GM21717 (cell line): ENCODE data around the gene MICU1.
"Not testable (repeated sequence)": the region's sequence is repeated elsewhere in the genome, so short reads cannot be mapped to it uniquely, and the experiment has no call there.

Experiments
- ATAC-seq: cut with Tn5 transposase; IDR thresholded peaks from one replicate; pipeline ENCODE4 v1.9.1; 2021; ENCODE audit warnings: mild to moderate bottlenecking, moderate library complexity; ENCODE audit not compliant: unreplicated experiment

MICU1 gene

DNA sequence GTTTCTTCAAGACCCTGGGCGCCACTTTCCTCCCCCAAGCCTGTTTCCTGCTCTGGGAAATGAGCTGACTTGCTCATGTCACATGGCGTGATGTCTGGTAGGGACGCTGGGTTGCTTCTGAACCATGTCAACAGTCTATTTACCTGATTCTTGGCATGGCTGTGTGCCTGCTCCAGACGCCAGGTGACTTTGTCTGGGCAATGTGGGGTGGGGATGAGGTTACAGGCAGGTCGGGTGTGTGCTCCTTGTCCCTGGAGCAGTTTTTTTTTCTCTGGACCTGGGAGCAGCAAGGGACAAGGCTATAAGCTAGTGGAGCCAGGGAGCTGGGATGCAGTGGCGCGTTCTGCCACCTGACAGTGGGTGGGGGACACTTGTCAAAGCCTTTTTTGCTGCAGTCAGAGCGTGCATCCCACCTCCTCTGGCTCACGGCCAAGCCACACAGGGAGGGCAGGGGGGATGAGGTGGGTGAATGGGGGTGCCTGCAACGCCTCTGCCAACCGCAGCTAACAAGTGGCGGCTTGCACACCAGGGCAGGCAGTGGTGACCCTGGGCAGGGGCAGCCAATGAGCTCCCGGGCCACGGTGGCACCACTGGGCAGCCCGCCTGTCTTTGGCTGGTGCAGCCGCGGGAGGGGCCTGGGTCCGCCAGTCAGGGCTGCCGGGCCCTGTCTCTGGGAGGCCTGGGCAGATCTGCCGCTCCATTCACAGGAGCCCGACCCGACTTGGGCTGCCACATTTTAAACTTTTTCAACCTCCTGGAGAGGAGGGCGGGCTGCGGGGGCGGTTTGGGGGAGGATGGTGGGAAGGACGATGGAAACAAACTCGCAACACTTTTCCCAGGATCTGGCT lies 294.1 kb downstream of the MICU1 start:
- peak; percentile 39 for ATAC-seq

- ATAC-seq: no peak
Measured at GRCh38 chr10:72330069-72330426, 295.8 kb downstream of the MICU1 start.

- ATAC-seq: no peak
Measured at GRCh38 chr10:72329290-72330068, 296.4 kb downstream of the MICU1 start.

DNA sequence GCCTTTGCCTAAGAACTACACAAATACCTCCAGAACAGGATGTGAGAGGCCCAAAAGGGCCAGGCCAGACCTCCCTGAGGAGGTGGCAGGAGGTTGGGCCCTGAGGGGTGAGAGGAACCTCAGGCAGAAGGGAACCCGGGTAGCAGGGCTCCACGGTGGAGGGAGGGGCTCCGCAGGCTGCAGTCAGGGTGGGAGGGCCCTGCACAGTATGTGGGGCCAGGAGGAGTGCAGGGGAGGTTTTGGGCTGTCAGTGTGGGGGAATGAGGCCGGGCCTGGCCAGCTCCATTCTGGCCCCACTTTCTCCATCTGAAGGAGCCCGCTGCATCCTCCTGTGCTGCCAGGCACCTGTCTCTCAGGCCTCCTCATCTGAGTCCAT lies 297.1 kb downstream of the MICU1 start:
- no peak for ATAC-seq

DNA sequence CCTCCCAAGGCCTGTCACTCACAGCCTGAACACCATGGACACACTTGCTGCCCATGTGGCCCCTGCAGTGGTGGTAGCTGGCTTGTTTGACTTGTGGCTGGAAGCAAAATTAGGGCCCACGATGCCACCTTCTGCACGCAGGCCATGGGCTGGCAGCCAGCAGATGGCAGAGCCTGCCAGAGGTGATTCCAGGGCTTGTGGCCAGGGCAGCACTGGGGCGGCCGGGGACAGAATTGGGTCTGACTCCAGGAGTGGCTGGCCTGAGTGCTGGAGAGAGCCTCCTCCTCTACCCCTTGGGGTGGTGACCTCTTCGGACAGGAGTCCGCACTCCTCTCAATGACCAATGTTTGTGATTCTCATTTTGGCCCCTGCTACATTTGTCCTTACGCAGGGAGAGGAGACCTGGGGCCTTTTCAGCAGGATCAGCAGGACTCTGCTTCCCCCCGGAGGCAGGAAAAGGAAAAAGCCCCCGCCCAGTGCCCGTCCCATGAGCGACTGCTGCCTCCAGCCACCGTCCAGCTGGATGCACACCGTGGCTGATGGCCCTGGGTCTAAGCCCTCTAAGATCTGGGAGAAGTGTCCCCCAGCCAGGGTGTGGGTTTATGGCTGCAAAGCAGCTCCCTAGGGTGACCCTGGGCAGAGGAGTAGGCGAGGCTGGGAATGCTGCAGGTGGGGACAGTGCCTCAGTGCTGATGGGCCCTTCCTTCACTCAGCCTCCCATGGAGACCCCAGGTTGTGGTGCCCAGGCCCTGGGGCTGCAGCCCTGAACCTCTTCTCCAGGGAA lies 297.6 kb downstream of the MICU1 start:
- no peak for ATAC-seq

DNA sequence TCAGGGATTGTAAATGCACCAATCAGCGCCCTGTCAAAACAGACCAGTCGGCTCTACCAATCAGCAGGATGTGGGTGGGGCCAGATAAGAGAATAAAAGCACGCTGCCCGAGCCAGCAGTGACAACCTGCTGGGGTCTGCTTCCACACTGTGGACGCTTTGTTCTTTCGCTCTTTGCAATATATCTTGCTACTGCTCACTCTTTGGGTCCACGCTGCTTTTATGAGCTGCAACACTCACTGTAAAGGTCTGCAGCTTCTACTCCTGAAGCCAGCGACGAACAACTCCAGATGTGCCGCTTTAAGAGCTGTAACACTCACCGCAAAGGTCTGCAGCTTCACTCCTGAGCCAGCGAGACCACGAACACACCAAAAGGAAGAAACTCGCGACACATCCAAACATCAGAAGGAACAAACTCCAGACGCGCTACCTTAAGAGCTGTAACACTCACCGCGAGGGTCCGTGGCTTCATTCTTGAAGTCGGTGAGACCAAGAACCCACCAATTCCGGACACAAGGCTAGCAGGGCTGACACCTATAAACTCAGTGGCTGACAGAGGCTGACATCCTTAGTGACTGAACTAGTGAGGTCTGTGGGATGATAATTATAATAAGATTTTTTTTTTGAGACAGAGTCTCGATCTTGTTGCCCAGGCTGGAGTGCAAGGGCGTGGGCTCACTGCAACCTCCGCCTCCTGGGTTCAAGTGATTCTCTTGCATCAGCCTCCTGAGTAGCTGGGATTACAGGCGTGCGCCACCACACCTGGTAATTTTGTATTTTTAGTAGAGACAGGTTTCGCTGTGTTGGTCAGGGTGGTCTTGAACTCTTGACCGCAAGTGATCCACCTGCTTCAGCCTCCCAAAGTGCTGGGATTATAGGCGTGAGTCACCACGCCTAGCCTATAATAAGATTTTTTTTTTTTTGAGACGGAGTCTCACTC lies 298.9 kb downstream of the MICU1 start:
- ATAC-seq: not testable (repeated sequence)

- ATAC-seq: not testable (repeated sequence)
Measured at GRCh38 chr10:72325243-72326175, 300.4 kb downstream of the MICU1 start.

- no peak for ATAC-seq
Measured at GRCh38 chr10:72323771-72324191, 302.1 kb downstream of the MICU1 start.

DNA sequence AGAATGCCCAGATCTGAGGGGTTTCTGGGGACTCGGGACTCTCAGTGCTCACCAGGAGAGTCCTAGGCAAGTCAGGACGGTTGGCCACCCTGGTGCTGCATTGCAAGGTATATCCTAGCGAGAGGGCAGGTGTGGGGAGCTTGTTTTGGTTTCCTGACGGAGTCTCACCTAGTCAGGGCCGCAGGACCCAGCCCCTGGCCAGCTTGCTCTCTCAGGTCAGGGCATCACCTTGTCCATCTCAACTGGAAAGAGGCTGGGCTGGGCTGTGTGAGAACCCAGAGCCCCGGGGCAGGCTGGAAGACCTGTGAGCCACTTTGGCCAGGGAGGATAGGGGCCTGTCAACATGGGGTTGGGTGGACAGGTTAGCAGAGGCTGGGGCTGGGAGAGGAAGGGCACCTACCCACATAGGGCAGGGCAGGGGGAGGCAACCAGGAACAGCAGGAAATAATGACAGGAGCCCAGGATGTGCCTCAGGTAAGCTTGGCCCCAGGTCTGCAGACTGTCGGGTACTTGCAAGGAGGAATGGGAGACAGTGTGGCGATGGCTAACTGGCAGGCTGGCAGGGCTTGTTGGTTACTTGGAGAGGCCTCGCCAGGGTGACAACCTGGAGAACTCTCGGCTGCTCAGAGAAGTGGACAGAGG lies 302.6 kb downstream of the MICU1 start:
- ATAC-seq: no peak

GRCh38 chr10:72322280-72323058 lies 303.4 kb downstream of the MICU1 start:
- ATAC-seq: no peak

DNA sequence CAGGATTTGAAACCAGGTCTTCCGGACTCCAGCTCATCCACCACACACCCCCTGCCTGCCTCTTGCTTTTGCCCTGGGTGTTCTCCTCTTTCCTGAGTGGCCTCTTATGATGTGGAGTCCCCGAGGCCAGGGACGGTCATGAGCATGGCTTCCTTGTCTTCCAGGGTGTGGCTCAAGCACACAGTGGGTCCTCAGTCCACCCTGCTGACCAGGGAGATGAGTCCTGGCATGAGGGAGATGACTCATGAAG lies 303.9 kb downstream of the MICU1 start:
- no peak for ATAC-seq

DNA sequence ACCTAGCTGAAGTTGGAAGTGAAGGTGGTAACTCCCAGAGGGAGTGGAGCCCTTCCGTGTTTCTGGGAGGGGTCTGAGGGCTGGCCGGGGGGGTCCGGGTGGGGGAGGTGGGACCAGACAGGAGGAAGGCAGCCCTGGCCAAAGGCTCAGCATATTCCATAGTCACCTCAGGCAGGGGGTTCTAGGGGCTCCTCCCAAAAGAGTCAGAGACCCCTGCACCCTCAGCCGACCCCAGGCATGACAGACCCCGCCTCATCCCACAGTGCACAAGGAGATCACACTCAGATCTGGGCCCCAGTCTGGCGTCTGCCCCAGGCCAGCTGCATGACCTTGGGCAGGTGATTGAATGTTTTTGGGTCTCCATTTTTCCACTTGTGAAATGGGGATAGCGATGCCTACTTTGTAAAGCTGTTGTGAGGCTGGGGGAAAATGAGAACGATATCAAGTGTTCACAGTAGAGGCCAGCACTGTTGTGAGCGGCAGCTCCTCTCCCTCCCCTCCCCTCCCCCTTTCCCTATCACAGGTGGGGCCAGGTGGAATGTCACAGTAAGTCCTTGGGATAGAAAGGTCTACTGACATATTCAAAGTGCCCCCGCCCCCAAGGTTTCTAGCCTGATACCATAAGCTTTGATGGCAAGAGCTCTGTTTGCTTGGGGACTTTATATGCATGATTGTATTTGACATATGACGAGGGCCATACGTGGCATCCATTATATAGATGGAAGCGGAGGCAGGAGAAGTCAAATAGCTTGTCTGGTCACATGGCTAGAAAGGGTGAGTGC lies 304.4 kb downstream of the MICU1 start:
- ATAC-seq: no peak

DNA sequence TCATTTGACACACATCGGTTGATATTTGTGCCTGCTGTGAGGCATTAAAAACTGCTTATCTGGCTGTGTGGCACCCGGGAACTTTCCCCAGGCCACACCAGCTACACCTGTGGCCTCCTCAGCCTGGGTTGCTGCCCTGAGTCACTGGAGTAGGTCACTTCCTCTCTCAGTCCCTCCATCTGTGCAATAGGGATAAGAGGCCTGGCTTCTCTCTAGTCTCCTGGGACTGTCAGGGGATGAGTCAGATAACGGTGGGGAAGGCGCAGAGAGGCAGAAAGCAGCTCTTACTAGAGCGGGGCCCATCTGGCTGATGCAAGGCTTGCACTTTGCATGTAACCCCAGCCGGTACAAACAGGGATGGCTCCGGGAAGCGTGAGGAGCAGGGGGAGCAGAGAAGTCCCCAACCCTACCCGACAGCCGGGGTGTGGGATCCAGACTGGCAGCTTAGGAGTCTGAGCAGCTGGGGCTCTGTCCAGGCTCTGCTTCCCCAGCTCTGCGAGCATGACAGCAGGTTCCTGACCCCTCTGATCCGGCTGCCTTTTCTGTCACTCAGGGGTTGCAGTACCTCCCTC lies 305.1 kb downstream of the MICU1 start:
- peak; percentile 65 for ATAC-seq

DNA sequence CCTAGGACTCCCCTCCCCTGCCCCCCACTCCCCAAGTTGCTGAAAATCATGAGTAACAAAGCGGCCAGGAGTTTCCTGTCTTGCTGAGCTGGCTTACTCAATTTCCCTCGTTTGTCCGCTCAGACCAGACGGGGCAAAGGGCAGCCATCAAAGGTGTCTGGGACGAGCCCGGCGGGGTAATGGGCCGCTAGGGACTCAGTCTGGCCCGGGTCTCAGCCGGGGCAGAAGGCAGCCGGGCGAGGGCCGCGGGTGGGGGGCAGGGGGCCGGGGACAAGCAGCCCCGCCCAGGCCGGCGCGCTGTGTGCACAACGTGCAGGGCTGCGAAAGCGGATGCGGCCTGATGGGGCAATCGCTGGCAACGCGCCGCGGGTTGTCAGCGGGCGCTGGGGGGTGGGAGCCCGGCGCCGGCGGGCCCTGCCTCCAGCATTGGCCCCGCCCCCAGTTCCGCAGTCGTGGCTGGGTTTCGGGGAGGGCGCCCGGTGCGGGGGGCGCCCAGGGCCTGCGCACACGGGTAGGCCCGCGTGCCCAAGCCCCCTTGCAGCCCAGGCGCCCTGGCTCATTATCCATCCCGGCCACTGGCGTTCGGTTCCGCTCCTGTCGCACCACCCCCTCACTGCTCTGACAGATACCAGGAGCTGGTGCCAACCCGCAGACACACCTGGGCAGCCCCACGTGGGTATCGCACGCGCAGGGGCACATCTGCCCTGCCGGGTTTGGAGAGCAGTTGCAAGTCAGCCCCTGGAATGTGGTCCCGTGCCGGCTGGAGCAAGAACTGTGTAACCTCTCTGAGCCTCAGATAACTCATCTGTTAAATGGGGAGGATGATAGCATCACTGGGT lies 306.2 kb downstream of the MICU1 start:
- peak; percentile 39 for ATAC-seq

GRCh38 chr10:72318418-72319262 lies 307.2 kb downstream of the MICU1 start:
- no peak for ATAC-seq
